GM12878 (cell line): ENCODE results near the gene RAD51B. TPM values are rescaled to one million over a fixed set of nuclear protein-coding genes. Genes with fewer than 3 reads are reported as not detected.

ENCODE experiments used
- ATAC-seq: fragments of 200-7000 bp; cut with Tn5 transposase; 3 replicates; pipeline ENCODE4 v1.9.1; 2020; ENCODE audit warnings: mild to moderate bottlenecking, moderate library complexity
- BruUV-seq: library from RNA; stranded (reverse); fragments of 400-500 nt; replicated peaks from 2 replicates; lab custom pipeline; 2021; lab: Mats Ljungman, UMichigan
- CTCF ChIA-PET: fragments of 300-600 bp; sonication (Branson Sonifier 250); formaldehyde crosslinking; extraction: SDS; loops from one replicate; lab custom pipeline; 2021; ENCODE audit warnings: inconsistent platforms; lab: Yijun Ruan, JAX
- POLR2A ChIA-PET: fragments of 350-600 bp; formaldehyde crosslinking; extraction: SDS; loops from one replicate; lab custom pipeline; 2021; ENCODE audit warnings: inconsistent platforms; lab: Charles Lee
- RAD21 ChIA-PET: fragments of 300-600 bp; sonication (Branson Sonifier 250); formaldehyde crosslinking; loops from one replicate; lab custom pipeline; 2023; ENCODE audit warnings: antibody characterized with exemption; ENCODE audit not compliant: unreplicated experiment; lab: Charles Lee
- SMC1A ChIA-PET: fragments of 300-600 bp; sonication (Branson Sonifier 250); formaldehyde crosslinking; loops from one replicate; lab custom pipeline; 2023; ENCODE audit not compliant: unreplicated experiment, uncharacterized antibody; lab: Charles Lee
- DNase-seq: peaks from one replicate; pipeline ENCODE4 v3.0.0-alpha.2; 2011; ENCODE audit warnings: low read depth, low spot score
- FAIRE-seq: peaks from 3 replicates; lab custom pipeline; 2011; peaks lifted over from hg19 to GRCh38; lab: Jason Lieb, UNC
- H2AFZ ChIP-seq: 2 replicates; pipeline ENCODE4 v1.6.0; 2011; ENCODE audit warnings: low read depth, low read length, control low read depth; ENCODE audit not compliant: control insufficient read depth
- H3K27ac ChIP-seq: 2 replicates; pipeline ENCODE4 v1.5.1; 2011; ENCODE audit warnings: control low read depth; ENCODE audit not compliant: control insufficient read depth, insufficient read depth
- H3K27me3 ChIP-seq, 2 experiments: replicated peaks in 1 of 2; 2 replicates each; pipeline versions ENCODE4 v1.6.0 to v1.6.1; 2011; ENCODE audit warnings: low read length in 1 of 2; ENCODE audit not compliant: control insufficient read depth in 2 of 2, insufficient read depth in 2 of 2
- H3K36me3 ChIP-seq, 2 experiments: 2 replicates each; pipeline ENCODE4 v1.5.1; 2011; ENCODE audit warnings: low read length in 1 of 2; ENCODE audit not compliant: control insufficient read depth in 2 of 2, insufficient read depth in 2 of 2
- H3K4me1 ChIP-seq: 2 replicates; pipeline ENCODE4 v1.6.1; 2011; ENCODE audit warnings: mild to moderate bottlenecking, low read length, moderate library complexity, mixed read lengths; ENCODE audit not compliant: control insufficient read depth, insufficient read depth
- H3K4me2 ChIP-seq: 2 replicates; pipeline ENCODE4 v1.6.0; 2011; ENCODE audit warnings: control low read depth; ENCODE audit not compliant: control insufficient read depth, insufficient read depth
- H3K4me3 ChIP-seq: fragments of 200-600 bp; sonication (generic); 2 replicates; pipeline ENCODE4 v1.5.1; 2016
- H3K79me2 ChIP-seq: 2 replicates; pipeline ENCODE4 v1.6.0; 2011; ENCODE audit warnings: low read length; ENCODE audit not compliant: control insufficient read depth, insufficient read depth
- H3K9ac ChIP-seq: 2 replicates; pipeline ENCODE4 v1.8.0; 2011; ENCODE audit warnings: low read length, control low read depth, mixed read lengths; ENCODE audit not compliant: control insufficient read depth, insufficient read depth
- H3K9me3 ChIP-seq: replicated peaks from 3 replicates; pipeline ENCODE4 v1.5.1; 2011; ENCODE audit warnings: mild to moderate bottlenecking, low read length; ENCODE audit not compliant: control insufficient read depth, insufficient read depth
- H4K20me1 ChIP-seq: 2 replicates; pipeline ENCODE4 v1.6.0; 2011; ENCODE audit not compliant: control insufficient read depth, insufficient read depth
- CREB1 ChIP-seq: IDR thresholded peaks from 2 replicates; pipeline ENCODE4 v1.6.1; 2012; ENCODE audit warnings: low read depth, mild to moderate bottlenecking, inconsistent platforms
- CUX1 ChIP-seq: IDR thresholded peaks from 2 replicates; pipeline ENCODE4 v1.6.1; 2012; ENCODE audit warnings: improper control_type of control experiment, low read depth, low read length; ENCODE audit not compliant: insufficient replicate concordance
- FOXM1 ChIP-seq: IDR thresholded peaks from 2 replicates; pipeline ENCODE4 v1.6.1; 2012; ENCODE audit warnings: low read depth, mild to moderate bottlenecking, inconsistent platforms, low read length, moderate library complexity
- GATAD2B ChIP-seq: fragments of 450-650 bp; conservative IDR thresholded peaks from 2 replicates; pipeline ENCODE4 v1.6.1; 2017; ENCODE audit warnings: low read depth, mild to moderate bottlenecking, moderate library complexity
- JUND ChIP-seq: IDR thresholded peaks from 2 replicates; pipeline ENCODE4 v1.6.1; 2012; ENCODE audit warnings: low read depth, mild to moderate bottlenecking, low read length, improper control_type of control experiment, moderate library complexity
- MYC ChIP-seq: IDR thresholded peaks from 2 replicates; pipeline ENCODE4 v1.6.1; 2011; ENCODE audit warnings: mild to moderate bottlenecking, low read length, moderate library complexity, inconsistent platforms; ENCODE audit not compliant: insufficient read depth, insufficient replicate concordance, insufficient read length, severe bottlenecking
- RCOR1 ChIP-seq: conservative IDR thresholded peaks from 2 replicates; pipeline ENCODE4 v1.6.1; 2012; ENCODE audit warnings: low read depth, low read length, improper control_type of control experiment
- RUNX3 ChIP-seq: IDR thresholded peaks from 2 replicates; pipeline ENCODE4 v1.6.1; 2012; ENCODE audit warnings: low read length, inconsistent platforms
- SUPT20H ChIP-seq: IDR thresholded peaks from 2 replicates; pipeline ENCODE4 v1.6.1; 2011; ENCODE audit warnings: low read depth, mild to moderate bottlenecking, low read length, moderate library complexity, borderline replicate concordance; ENCODE audit not compliant: control insufficient read depth
- TAF1 ChIP-seq: IDR thresholded peaks from 2 replicates; pipeline ENCODE4 v1.6.1; 2011; ENCODE audit warnings: mild to moderate bottlenecking, low read depth, low read length, borderline replicate concordance
- USF1 ChIP-seq: IDR thresholded peaks from 2 replicates; pipeline ENCODE4 v1.6.1; 2011; ENCODE audit warnings: borderline replicate concordance, low read depth, mild to moderate bottlenecking, moderate library complexity, mixed read lengths, low read length; ENCODE audit not compliant: insufficient read depth; ENCODE audit errors: extremely low read length
- WRNIP1 ChIP-seq: IDR thresholded peaks from 2 replicates; pipeline ENCODE4 v1.6.1; 2011; ENCODE audit warnings: low read depth, low read length, improper control_type of control experiment, borderline replicate concordance
- WGBS: methylation state at CpG from one replicate; pipeline ENCODE4 v1.1.6; 2016; ENCODE audit warnings: low lambda C conversion rate; ENCODE audit not compliant: insufficient replicate concordance, insufficient coverage; ENCODE audit errors: missing lambda C conversion rate; 5-methylcytosine and 5-hydroxymethylcytosine counted together
- in situ Hi-C: fragments of 300-500 bp; cut with MboI; formaldehyde crosslinking; loops from 9 replicates; pipeline ENCODE4 v1.14.3; 2018; ENCODE audit warnings: mixed read lengths
- intact Hi-C: fragments of 100-400 bp; cut with micrococcal nuclease; formaldehyde crosslinking; loops from one replicate; pipeline ENCODE4 v1.14.2; 2022; ENCODE audit not compliant: unreplicated experiment
- polyA plus RNA-seq, 11 experiments: library from polyadenylated mRNA; depleted of rRNA in 4 of 11; unstranded in 6 of 11; stranded (reverse) in 5 of 11; fragments of >200 nt; fragmentation: Nextera tagmentation in 4 of 11; fragmentation: Illumina TruSeq in 1 of 11; extraction: Ambion mirVana in 4 of 11; extraction: Trizol in 1 of 11; gene quantifications; 1 replicate in 1 of 11; 2 replicates in 10 of 11; pipeline versions ENCODE4 v1.2.1 to v1.2.3, GENCODE V29; 2011 to 2016; ENCODE audit warnings: inconsistent platforms in 2 of 11, missing spikeins in 2 of 11, low read depth in 1 of 11
- total RNA-seq, 4 experiments: library from RNA; depleted of rRNA in 3 of 4; stranded (reverse); fragments of >200 nt in 3 of 4; fragmentation: Illumina TruSeq in 1 of 4; extraction: Trizol in 1 of 4; gene quantifications; 2 replicates each; pipeline versions ENCODE4 v1.2.1 to v1.2.3, GENCODE V29; 2013 to 2021

The RAD51B gene
- total and polyA plus RNA-seq, 10 of the 15 experiments (the other 5 are each of a cell fraction or from before 2014, with no cell fraction given): 9.8 to 26.8 (median 21.3) TPM

GRCh38 chr14:68162887-68163286 lies 343.3 kb downstream of the RAD51B start:
- no TSS peak for BruUV-seq
- Histone ChIP-seq H3K9me3 (no peaks in the 10 kb centered on the region), H3K36me3 (no peaks in the 10 kb centered on the region), H3K4me1 (no peaks in the 10 kb centered on the region), H4K20me1 (no peaks in the 10 kb centered on the region), H3K4me2 (no peak overlapping the region), H2AFZ (no peak overlapping the region), H3K9ac (no peak overlapping the region), H3K4me3 (no peak overlapping the region), H3K27me3 (no peaks in the 10 kb centered on the region), H3K79me2 (no peaks in the 10 kb centered on the region), H3K27ac (no peak overlapping the region)
- SMC1A ChIA-PET: interaction anchor here (0.8 to 1.5 kb wide), 3 partner anchors 8 to 20 kb away, joined by 3 to 6 read pairs (median 3); no protein-coding TSS in a partner anchor
- intact Hi-C loops (no loop called here), in situ Hi-C loops (no loop called here)
- no peak for DNase-seq
- no peak for ATAC-seq
- FAIRE-seq: no peak
- POLR2A ChIA-PET: no interaction called here
- 63% methylated on average over 4 of the region's 4 CpGs for WGBS
- no peak for TF ChIP-seq RUNX3
- TF ChIP-seq RCOR1: no peak
- no peak for TF ChIP-seq TAF1
- no peak for TF ChIP-seq CUX1
- TF ChIP-seq FOXM1: no peak
- TF ChIP-seq MYC: no peak
- TF ChIP-seq GATAD2B: no peak
- no peak for TF ChIP-seq USF1
- TF ChIP-seq WRNIP1: no peak
- TF ChIP-seq SUPT20H: no peak
- TF ChIP-seq CREB1: no peak
- TF ChIP-seq JUND: no peak
- CTCF ChIA-PET: interaction anchor here (1.8 kb wide), 1 partner anchor 10 kb away, joined by 6 read pairs; no protein-coding TSS in a partner anchor
- RAD21 ChIA-PET: interaction anchor here (0.6 to 0.8 kb wide), 2 partner anchors 10 to 15 kb away, joined by 3 to 4 read pairs; no protein-coding TSS in a partner anchor
